Keratinocyte (primary cell): ENCODE measurements around the gene ABCC10. TPM values are rescaled to one million over a fixed set of nuclear protein-coding genes. Genes with fewer than 3 reads are reported as not detected.

ENCODE experiments used
- DNase-seq: peaks from one replicate; pipeline ENCODE4 v3.0.0-alpha.2; 2011; ENCODE audit warnings: low read depth, missing footprints, low spot score
- FAIRE-seq: peaks from 2 replicates; lab custom pipeline; 2011; peaks lifted over from hg19 to GRCh38; lab: Jason Lieb, UNC
- H2AFZ ChIP-seq: 2 replicates; pipeline ENCODE4 v1.6.0; 2012; ENCODE audit warnings: low read length, control low read depth, inconsistent platforms; ENCODE audit not compliant: control insufficient read depth
- H3K27ac ChIP-seq: 2 replicates; pipeline ENCODE4 v1.5.1; 2011; ENCODE audit warnings: low read length; ENCODE audit not compliant: control insufficient read depth, insufficient read depth
- H3K27me3 ChIP-seq: 3 replicates; pipeline ENCODE4 v1.6.0; 2011; ENCODE audit warnings: low read length; ENCODE audit not compliant: control insufficient read depth, insufficient read depth; ENCODE audit errors: extremely low read depth
- H3K36me3 ChIP-seq, 2 experiments: 2 replicates in 1 of 2; 3 replicates in 1 of 2; pipeline ENCODE4 v1.5.1; 2011; ENCODE audit warnings: low read length in 2 of 2, mild to moderate bottlenecking in 1 of 2; ENCODE audit not compliant: control insufficient read depth in 2 of 2, insufficient read depth in 2 of 2; ENCODE audit errors: extremely low read depth in 1 of 2
- H3K4me1 ChIP-seq: 3 replicates; pipeline ENCODE4 v1.5.1; 2011; ENCODE audit warnings: low read length; ENCODE audit not compliant: control insufficient read depth, insufficient read depth; ENCODE audit errors: extremely low read depth
- H3K4me2 ChIP-seq: 3 replicates; pipeline ENCODE4 v1.6.0; 2011; ENCODE audit warnings: low read depth, low read length; ENCODE audit not compliant: control insufficient read depth, insufficient read depth; ENCODE audit errors: extremely low read depth
- H3K4me3 ChIP-seq, 3 experiments: fragments of 200-600 bp in 1 of 3; sonication (generic) in 1 of 3; 2 replicates in 2 of 3; 3 replicates in 1 of 3; pipeline ENCODE4 v1.5.1; 2011 to 2016; ENCODE audit warnings: low read length in 3 of 3, mild to moderate bottlenecking in 3 of 3, control low read depth in 2 of 3, inconsistent platforms in 1 of 3, low read depth in 1 of 3, mixed read lengths in 1 of 3, mixed run types in 1 of 3, moderate library complexity in 1 of 3; ENCODE audit not compliant: control insufficient read depth in 2 of 3, insufficient read depth in 2 of 3; ENCODE audit errors: extremely low read depth in 1 of 3
- H3K79me2 ChIP-seq: 2 replicates; pipeline ENCODE4 v1.6.0; 2012; ENCODE audit warnings: low read length; ENCODE audit not compliant: control insufficient read depth, insufficient read depth
- H3K9ac ChIP-seq: 3 replicates; pipeline ENCODE4 v1.6.0; 2011; ENCODE audit warnings: low read length; ENCODE audit not compliant: control insufficient read depth, insufficient read depth; ENCODE audit errors: extremely low read depth
- H3K9me1 ChIP-seq: 3 replicates; pipeline ENCODE4 v1.6.0; 2011; ENCODE audit warnings: low read length; ENCODE audit not compliant: control insufficient read depth, insufficient read depth; ENCODE audit errors: extremely low read depth
- H3K9me3 ChIP-seq: 2 replicates; pipeline ENCODE4 v1.5.1; 2012; ENCODE audit warnings: low read depth, low read length; ENCODE audit not compliant: control insufficient read depth
- H4K20me1 ChIP-seq: 3 replicates; pipeline ENCODE4 v1.6.0; 2011; ENCODE audit warnings: low read length; ENCODE audit not compliant: control insufficient read depth, insufficient read depth; ENCODE audit errors: extremely low read depth
- EZH2 ChIP-seq: IDR thresholded peaks from one replicate; pipeline ENCODE4 v1.6.1; 2012; ENCODE audit warnings: inconsistent platforms, mild to moderate bottlenecking, low read length, moderate library complexity
- dilution Hi-C: fragments of 300-500 bp; cut with MboI; formaldehyde crosslinking; loops from one replicate; pipeline ENCODE4 v1.7.0; 2020; ENCODE audit warnings: low sequenced_read_pairs; ENCODE audit not compliant: extremely low pct_ligation_motif_present
- polyA plus RNA-seq, 5 experiments: library from polyadenylated mRNA; depleted of rRNA in 3 of 5; stranded (reverse) in 3 of 5; stranded (forward) in 1 of 5; unstranded in 1 of 5; fragments of >200 nt; gene quantifications; 1 replicate in 1 of 5; 2 replicates in 3 of 5; 3 replicates in 1 of 5; pipeline versions ENCODE4 v1.2.1 to v1.2.3, GENCODE V29; 2011 to 2012; ENCODE audit warnings: missing spikeins in 2 of 5, low read depth in 1 of 5, low replicate concordance in 1 of 5
- TF ChIP-seq, protein P1 (sequence below), 3 experiments: IDR thresholded peaks in 1 of 3; conservative IDR thresholded peaks in 1 of 3; optimal IDR thresholded peaks in 1 of 3; 2 replicates in 2 of 3; 3 replicates in 1 of 3; pipeline versions ENCODE3 to v1.5.1; 2011; ENCODE audit warnings: low read length in 3 of 3, mild to moderate bottlenecking in 3 of 3, moderate library complexity in 2 of 3, control low read depth in 1 of 3, inconsistent platforms in 1 of 3; ENCODE audit not compliant: insufficient read depth in 2 of 3; ENCODE audit errors: extremely low read depth in 1 of 3

ABCC10 gene
- polyA plus RNA-seq, 1 donor (not counting 4 experiments of a cell fraction or from before 2014, with no cell fraction given), result 17.9 TPM

DNA sequence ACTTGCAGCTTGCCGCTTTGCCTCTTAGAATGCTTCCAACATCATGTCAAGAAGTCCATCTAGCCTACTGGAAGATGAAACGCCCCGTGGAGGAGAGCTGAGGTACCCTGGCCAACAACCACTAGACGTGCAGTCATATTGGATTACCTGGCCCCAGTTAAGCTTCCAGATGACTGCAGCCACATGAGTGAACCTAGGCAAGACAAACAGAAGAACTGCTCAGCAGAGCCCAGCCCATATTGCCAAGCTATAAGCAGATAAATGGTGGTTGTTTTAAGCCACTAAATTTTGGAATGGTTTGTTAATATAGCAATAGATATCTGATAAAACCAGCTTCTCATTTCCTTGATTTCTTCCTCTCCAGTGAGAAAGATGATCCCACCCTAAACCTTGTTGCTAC, 32.7 kb downstream of the ABCC10 start:
- dilution Hi-C loops, result no loop called here
- H3K9ac ChIP-seq, result no peak overlapping the region
- H3K4me1 ChIP-seq, result peaks cover 5% of the 10 kb centered on the region
- no peaks in the 10 kb centered on the region for H3K36me3 ChIP-seq
- no peaks in the 10 kb centered on the region for H3K79me2 ChIP-seq
- no peak for FAIRE-seq
- no peaks in the 10 kb centered on the region for H3K9me1 ChIP-seq
- TF ChIP-seq, protein P1, sequence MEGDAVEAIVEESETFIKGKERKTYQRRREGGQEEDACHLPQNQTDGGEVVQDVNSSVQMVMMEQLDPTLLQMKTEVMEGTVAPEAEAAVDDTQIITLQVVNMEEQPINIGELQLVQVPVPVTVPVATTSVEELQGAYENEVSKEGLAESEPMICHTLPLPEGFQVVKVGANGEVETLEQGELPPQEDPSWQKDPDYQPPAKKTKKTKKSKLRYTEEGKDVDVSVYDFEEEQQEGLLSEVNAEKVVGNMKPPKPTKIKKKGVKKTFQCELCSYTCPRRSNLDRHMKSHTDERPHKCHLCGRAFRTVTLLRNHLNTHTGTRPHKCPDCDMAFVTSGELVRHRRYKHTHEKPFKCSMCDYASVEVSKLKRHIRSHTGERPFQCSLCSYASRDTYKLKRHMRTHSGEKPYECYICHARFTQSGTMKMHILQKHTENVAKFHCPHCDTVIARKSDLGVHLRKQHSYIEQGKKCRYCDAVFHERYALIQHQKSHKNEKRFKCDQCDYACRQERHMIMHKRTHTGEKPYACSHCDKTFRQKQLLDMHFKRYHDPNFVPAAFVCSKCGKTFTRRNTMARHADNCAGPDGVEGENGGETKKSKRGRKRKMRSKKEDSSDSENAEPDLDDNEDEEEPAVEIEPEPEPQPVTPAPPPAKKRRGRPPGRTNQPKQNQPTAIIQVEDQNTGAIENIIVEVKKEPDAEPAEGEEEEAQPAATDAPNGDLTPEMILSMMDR (optimal IDR thresholded peaks at IDR 0.05 in 1 of 3, IDR thresholded peaks at IDR 0.05 in 1 of 3, conservative IDR thresholded peaks at IDR 0.05 in 1 of 3; ENCODE audit: extremely low read depth in 1 of 3, insufficient read depth in 2 of 3, low read length in 3 of 3), result no peak
- TF ChIP-seq EZH2, result no peak
- no peak for DNase-seq
- H3K27ac ChIP-seq, result no peak overlapping the region
- H4K20me1 ChIP-seq, result no peaks in the 10 kb centered on the region
- H2AFZ ChIP-seq, result no peak overlapping the region
- no peak overlapping the region for H3K4me2 ChIP-seq
- no peak overlapping the region for H3K4me3 ChIP-seq
- H3K27me3 ChIP-seq, result no peaks in the 10 kb centered on the region
- H3K9me3 ChIP-seq, result no peaks in the 10 kb centered on the region

- no peak for DNase-seq
- Histone ChIP-seq H3K27ac (no peak overlapping the region), H3K27me3 (no peaks in the 10 kb centered on the region), H3K79me2 (no peaks in the 10 kb centered on the region), H3K36me3 (no peaks in the 10 kb centered on the region), H3K4me1 (peaks cover 13% of the 10 kb centered on the region), H2AFZ (no peak overlapping the region), H4K20me1 (no peaks in the 10 kb centered on the region), H3K9me1 (no peaks in the 10 kb centered on the region), H3K4me2 (no peak overlapping the region), H3K9ac (no peak overlapping the region), H3K9me3 (no peaks in the 10 kb centered on the region), H3K4me3 (no peak overlapping the region)
- FAIRE-seq, result no peak
- dilution Hi-C loops, result no loop called here
- no peak for TF ChIP-seq EZH2
- TF ChIP-seq, protein P1 (optimal IDR thresholded peaks at IDR 0.05 in 1 of 3, IDR thresholded peaks at IDR 0.05 in 1 of 3, conservative IDR thresholded peaks at IDR 0.05 in 1 of 3; ENCODE audit: extremely low read depth in 1 of 3, insufficient read depth in 2 of 3, low read length in 3 of 3), result no peak
Measured at GRCh38 chr6:43461936-43462335, 34.6 kb downstream of the ABCC10 start.
